Astrocyte (in vitro differentiated cells and primary cell): ENCODE measurements around the gene ARIH1. TPM values are rescaled to one million over a fixed set of nuclear protein-coding genes. Genes with fewer than 3 reads are reported as not detected.

ENCODE experiments used
- DNase-seq: peaks from one replicate; pipeline ENCODE4 v3.0.0-alpha.2; 2010; ENCODE audit warnings: low read depth
- FAIRE-seq: peaks from 2 replicates; lab custom pipeline; 2011; peaks lifted over from hg19 to GRCh38; lab: Jason Lieb, UNC
- H2AFZ ChIP-seq: 2 replicates; pipeline ENCODE4 v1.6.0; 2012; ENCODE audit warnings: low read depth, low read length, inconsistent platforms
- H3K27ac ChIP-seq: 2 replicates; pipeline ENCODE4 v1.5.1; 2011; ENCODE audit warnings: low read depth, low read length, inconsistent platforms
- H3K27me3 ChIP-seq: 2 replicates; pipeline ENCODE4 v1.6.0; 2011; ENCODE audit warnings: low read length, inconsistent platforms; ENCODE audit not compliant: insufficient read depth
- H3K36me3 ChIP-seq: 2 replicates; pipeline ENCODE4 v1.5.1; 2011; ENCODE audit warnings: low read length, inconsistent platforms; ENCODE audit not compliant: insufficient read depth
- H3K4me1 ChIP-seq: 2 replicates; pipeline ENCODE4 v1.5.1; 2011; ENCODE audit warnings: low read length, inconsistent platforms; ENCODE audit not compliant: insufficient read depth
- H3K4me2 ChIP-seq: 2 replicates; pipeline ENCODE4 v1.6.0; 2012; ENCODE audit warnings: low read length, inconsistent platforms
- H3K4me3 ChIP-seq: 2 replicates; pipeline ENCODE4 v1.5.1; 2011; ENCODE audit warnings: low read depth, mild to moderate bottlenecking, low read length, inconsistent platforms; ENCODE audit not compliant: insufficient read depth
- H3K79me2 ChIP-seq: 2 replicates; pipeline ENCODE4 v1.6.0; 2012; ENCODE audit warnings: mild to moderate bottlenecking, low read length, inconsistent platforms; ENCODE audit not compliant: insufficient read depth
- H3K9ac ChIP-seq: 2 replicates; pipeline ENCODE4 v1.6.0; 2012; ENCODE audit warnings: mild to moderate bottlenecking, low read length, inconsistent platforms
- H3K9me3 ChIP-seq: 2 replicates; pipeline ENCODE4 v1.5.1; 2012; ENCODE audit warnings: low read depth, mild to moderate bottlenecking, low read length, inconsistent platforms; ENCODE audit not compliant: insufficient read depth
- H4K20me1 ChIP-seq: 2 replicates; pipeline ENCODE4 v1.6.0; 2012; ENCODE audit warnings: low read length, inconsistent platforms; ENCODE audit not compliant: insufficient read depth
- H3K27ac Mint-ChIP-seq: one replicate; pipeline ENCODE4 v1.8.0; 2021; ENCODE audit warnings: mild to moderate bottlenecking, mixed read lengths; ENCODE audit not compliant: unreplicated experiment
- H3K27me3 Mint-ChIP-seq: one replicate; pipeline ENCODE4 v1.8.0; 2021; ENCODE audit warnings: low read depth, mixed read lengths; ENCODE audit not compliant: unreplicated experiment
- H3K36me3 Mint-ChIP-seq: one replicate; pipeline ENCODE4 v1.8.0; 2021; ENCODE audit warnings: low read depth, mixed read lengths; ENCODE audit not compliant: unreplicated experiment
- H3K4me1 Mint-ChIP-seq: one replicate; pipeline ENCODE4 v1.8.0; 2021; ENCODE audit warnings: low read depth, mixed read lengths; ENCODE audit not compliant: unreplicated experiment
- H3K4me3 Mint-ChIP-seq: one replicate; pipeline ENCODE4 v1.8.0; 2021; ENCODE audit warnings: mild to moderate bottlenecking, moderate library complexity, mixed read lengths; ENCODE audit not compliant: unreplicated experiment
- H3K9me3 Mint-ChIP-seq: one replicate; pipeline ENCODE4 v1.8.0; 2021; ENCODE audit warnings: mild to moderate bottlenecking, mixed read lengths; ENCODE audit not compliant: unreplicated experiment
- CTCF ChIP-seq: IDR thresholded peaks from 2 replicates; pipeline ENCODE4 v1.5.1; 2011; ENCODE audit warnings: low read depth, mild to moderate bottlenecking, inconsistent platforms, low read length, moderate library complexity; ENCODE audit not compliant: insufficient read depth
- EZH2 ChIP-seq: IDR thresholded peaks from 2 replicates; pipeline ENCODE4 v1.6.1; 2012; ENCODE audit warnings: mild to moderate bottlenecking, low read length, inconsistent platforms; ENCODE audit not compliant: insufficient read depth
- total RNA-seq: library from RNA; stranded (reverse); gene quantifications from 2 replicates; pipeline ENCODE4 v1.2.1, GENCODE V29; 2021

The ARIH1 gene
- total RNA-seq, 1 donor from 2014 or later, result 212 TPM

GRCh38 chr15:72496783-72497182, 22.7 kb downstream of the ARIH1 start:
- Histone ChIP-seq H4K20me1 (peaks cover 79% of the 10 kb centered on the region), H3K27me3 (no peaks in the 10 kb centered on the region), H3K27ac (no peak overlapping the region), H3K9me3 (no peaks in the 10 kb centered on the region), H3K4me2 (no peak overlapping the region), H2AFZ (no peak overlapping the region), H3K36me3 (peaks cover 7% of the 10 kb centered on the region), H3K79me2 (peaks cover 100% of the 10 kb centered on the region), H3K4me1 (peaks cover 4% of the 10 kb centered on the region), H3K4me3 (no peak overlapping the region), H3K9ac (no peak overlapping the region)
- TF ChIP-seq EZH2 (no peak), CTCF (no peak)
- Mint-ChIP-seq H3K27ac (peak overlapping the region; percentile 5), H3K4me3 (peak overlapping the region; percentile 42), H3K36me3 (peaks cover 6% of the 10 kb centered on the region), H3K9me3 (no peaks in the 10 kb centered on the region), H3K4me1 (peaks cover 37% of the 10 kb centered on the region), H3K27me3 (no peaks in the 10 kb centered on the region)
- DNase-seq (no peak), FAIRE-seq (no peak)

- H3K9ac ChIP-seq, result no peak overlapping the region
- H3K27me3 ChIP-seq, result no peaks in the 10 kb centered on the region
- peaks cover under 1% of the 10 kb centered on the region for H3K4me1 ChIP-seq
- H2AFZ ChIP-seq, result no peak overlapping the region
- H3K4me2 ChIP-seq, result no peak overlapping the region
- H3K27me3 Mint-ChIP-seq, result no peaks in the 10 kb centered on the region
- peaks cover 100% of the 10 kb centered on the region for H3K79me2 ChIP-seq
- no peak overlapping the region for H3K4me3 Mint-ChIP-seq
- no peak overlapping the region for H3K27ac ChIP-seq
- TF ChIP-seq CTCF, result no peak
- TF ChIP-seq EZH2, result no peak
- FAIRE-seq (no peak), DNase-seq (no peak)
- H3K27ac Mint-ChIP-seq, result no peak overlapping the region
- H3K9me3 Mint-ChIP-seq, result no peaks in the 10 kb centered on the region
- H4K20me1 ChIP-seq, result peaks cover 81% of the 10 kb centered on the region
- H3K9me3 ChIP-seq, result no peaks in the 10 kb centered on the region
- H3K4me1 Mint-ChIP-seq, result peaks cover 31% of the 10 kb centered on the region
- H3K4me3 ChIP-seq, result no peak overlapping the region
- H3K36me3 Mint-ChIP-seq, result peaks cover 9% of the 10 kb centered on the region
- peaks cover 7% of the 10 kb centered on the region for H3K36me3 ChIP-seq
Measured at GRCh38 chr15:72497402-72497801, 23.3 kb downstream of the ARIH1 start.

- H3K27me3 ChIP-seq, result no peaks in the 10 kb centered on the region
- H3K4me1 ChIP-seq, result peaks cover 3% of the 10 kb centered on the region
- H3K9me3 ChIP-seq, result no peaks in the 10 kb centered on the region
- FAIRE-seq (no peak), DNase-seq (no peak)
- Mint-ChIP-seq H3K36me3 (peaks cover 9% of the 10 kb centered on the region), H3K4me1 (peaks cover 20% of the 10 kb centered on the region), H3K27ac (peak overlapping the region; percentile 18), H3K4me3 (no peak overlapping the region), H3K9me3 (no peaks in the 10 kb centered on the region), H3K27me3 (no peaks in the 10 kb centered on the region)
- TF ChIP-seq CTCF (no peak), EZH2 (no peak)
- H2AFZ ChIP-seq, result no peak overlapping the region
- H3K4me3 ChIP-seq, result no peak overlapping the region
- peaks cover 98% of the 10 kb centered on the region for H3K79me2 ChIP-seq
- H3K9ac ChIP-seq, result no peak overlapping the region
- peaks cover 7% of the 10 kb centered on the region for H3K36me3 ChIP-seq
- no peak overlapping the region for H3K27ac ChIP-seq
- no peak overlapping the region for H3K4me2 ChIP-seq
- H4K20me1 ChIP-seq, result peaks cover 82% of the 10 kb centered on the region
Measured at GRCh38 chr15:72502220-72502809, 28.2 kb downstream of the ARIH1 start.
